Activated CD4-positive, alpha-beta T cell treated with anti-CD3 and anti-CD28 coated beads for 36 hours (primary cell): ENCODE measurements around the gene ESRRA. TPM values are rescaled to one million over a fixed set of nuclear protein-coding genes. Genes with fewer than 3 reads are reported as not detected.

Experiments
- ATAC-seq: fragments of 200-7000 bp; cut with Tn5 transposase; one replicate; pipeline ENCODE4 v1.10.0; 2021; ENCODE audit warnings: mild to moderate bottlenecking, moderate library complexity
- CTCF ChIA-PET: fragments of 350-600 bp; sonication (Branson Sonifier 250); formaldehyde crosslinking; loops from one replicate; lab custom pipeline; 2021; ENCODE audit warnings: antibody characterized with exemption; lab: Charles Lee
- POLR2A ChIA-PET: fragments of 350-600 bp; sonication (Branson Sonifier 250); formaldehyde crosslinking; loops from one replicate; lab custom pipeline; 2021; ENCODE audit warnings: antibody characterized with exemption, inconsistent platforms; lab: Charles Lee
- DNase-seq: peaks from one replicate; pipeline ENCODE4 v3.0.0-alpha.2; 2020
- H3K27ac Mint-ChIP-seq: one replicate; pipeline ENCODE4 v1.8.0; 2021; ENCODE audit warnings: mixed read lengths
- H3K27me3 Mint-ChIP-seq: one replicate; pipeline ENCODE4 v1.8.0; 2021; ENCODE audit warnings: mixed read lengths
- H3K36me3 Mint-ChIP-seq: one replicate; pipeline ENCODE4 v1.8.0; 2021; ENCODE audit warnings: low read depth, mixed read lengths
- H3K4me1 Mint-ChIP-seq: one replicate; pipeline ENCODE4 v1.8.0; 2021; ENCODE audit warnings: mixed read lengths
- H3K4me3 Mint-ChIP-seq: one replicate; pipeline ENCODE4 v1.8.0; 2021; ENCODE audit warnings: mild to moderate bottlenecking, moderate library complexity, mixed read lengths
- H3K9me3 Mint-ChIP-seq: one replicate; pipeline ENCODE4 v1.8.0; 2021; ENCODE audit warnings: low read depth, mixed read lengths
- intact Hi-C, 2 experiments: fragments of 100-400 bp; cut with DNase I in 1 of 2; cut with micrococcal nuclease in 1 of 2; formaldehyde crosslinking; loops; one replicate each; pipeline versions ENCODE4 v1.14.2 to v1.15.1; 2022 to 2024; cut with DNase I, micrococcal nuclease
- total RNA-seq, 2 experiments: library from RNA; stranded (reverse); gene quantifications; one replicate each; pipeline ENCODE4 v1.2.3, GENCODE V29; 2021

ESRRA gene
- total RNA-seq, 2 experiments from 2014 or later = 19.0 to 29.6 TPM

DNA sequence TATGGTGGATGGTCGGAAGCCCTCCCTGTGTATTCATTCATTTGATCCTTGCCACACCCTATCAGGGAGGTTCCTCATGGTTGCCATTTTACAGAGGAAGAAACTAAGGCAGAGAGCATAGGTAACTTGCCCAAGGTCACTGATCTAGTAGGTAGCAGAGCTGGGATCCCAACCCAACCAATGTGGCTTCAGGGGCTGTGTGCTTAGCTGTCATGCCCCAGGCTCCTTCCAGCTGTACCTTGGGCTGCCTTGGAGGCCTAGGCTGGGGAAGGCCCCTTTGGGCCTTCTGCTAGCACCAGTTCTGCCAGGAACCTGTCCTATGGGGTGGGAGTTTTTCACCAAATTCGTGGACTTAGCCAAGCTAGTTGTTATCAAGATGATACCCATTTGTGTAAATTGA, 29.5 kb upstream of the ESRRA start:
- no peaks in the 10 kb centered on the region for H3K27me3 Mint-ChIP-seq
- H3K4me1 Mint-ChIP-seq = peaks cover 6% of the 10 kb centered on the region
- no peak overlapping the region for H3K27ac Mint-ChIP-seq
- H3K4me3 Mint-ChIP-seq = no peak overlapping the region
- H3K36me3 Mint-ChIP-seq = no peaks in the 10 kb centered on the region
- intact Hi-C loops = no loop called here
- H3K9me3 Mint-ChIP-seq = no peaks in the 10 kb centered on the region
- DNase-seq = no peak
- ATAC-seq = no peak
- ChIA-PET POLR2A (interaction anchor here (0.6 kb wide), 1 partner anchor 26 kb away, joined by 4 read pairs; no protein-coding TSS in a partner anchor), CTCF (interaction anchor here (0.6 to 0.8 kb wide), 2 partner anchors 29 to 110 kb away, joined by 3 read pairs; partner anchors contain the start of gene MACROD1)

DNA sequence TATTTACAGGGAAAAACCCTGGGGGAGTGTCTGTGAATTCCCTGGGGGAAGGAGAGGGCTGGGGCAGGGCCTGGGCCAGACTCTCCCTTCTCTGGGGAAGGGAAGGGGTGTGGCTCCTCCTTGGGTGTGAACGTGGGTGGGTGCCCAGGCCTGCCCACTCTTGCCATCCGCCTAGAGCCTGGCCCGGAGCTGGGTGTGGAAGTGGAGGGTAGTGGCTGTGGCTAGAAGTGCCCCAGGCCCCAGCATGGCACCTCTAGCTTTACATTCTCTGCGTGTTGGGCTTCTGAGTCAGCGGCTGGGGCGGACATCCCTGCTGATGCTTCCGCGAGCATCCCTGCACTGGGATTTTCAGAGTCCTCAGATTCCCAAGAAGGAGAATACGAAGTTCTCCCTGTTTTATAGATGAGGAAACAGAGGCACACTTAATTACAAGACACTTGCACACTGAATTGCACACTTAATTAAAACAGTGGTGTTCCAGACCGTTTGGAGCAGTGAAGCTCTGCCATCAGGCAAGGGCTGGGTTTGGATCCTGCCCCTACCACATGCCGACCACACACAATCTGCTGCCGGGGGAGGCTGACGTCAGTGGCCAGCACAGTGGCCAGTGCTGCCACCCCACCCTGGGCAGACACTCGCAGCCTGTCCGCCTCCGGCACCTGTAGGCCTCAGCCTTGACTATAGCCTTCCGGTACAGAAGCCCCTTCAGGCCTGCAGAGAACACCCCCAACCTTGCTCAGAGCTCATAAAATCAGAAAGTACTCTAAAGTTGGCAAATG, 28.5 kb upstream of the ESRRA start:
- Mint-ChIP-seq H3K36me3 (peaks cover 2% of the 10 kb centered on the region), H3K4me3 (no peak overlapping the region), H3K9me3 (no peaks in the 10 kb centered on the region), H3K4me1 (peaks cover 5% of the 10 kb centered on the region), H3K27ac (no peak overlapping the region), H3K27me3 (no peaks in the 10 kb centered on the region)
- no peak for ATAC-seq
- ChIA-PET POLR2A (interaction anchor here (0.6 kb wide), 1 partner anchor 484 kb away, joined by 3 read pairs; no protein-coding TSS in a partner anchor), CTCF (interaction anchor here (0.8 kb wide), 1 partner anchor 28 kb away, joined by 3 read pairs; no protein-coding TSS in a partner anchor)
- intact Hi-C loops = no loop called here
- DNase-seq = no peak

DNA sequence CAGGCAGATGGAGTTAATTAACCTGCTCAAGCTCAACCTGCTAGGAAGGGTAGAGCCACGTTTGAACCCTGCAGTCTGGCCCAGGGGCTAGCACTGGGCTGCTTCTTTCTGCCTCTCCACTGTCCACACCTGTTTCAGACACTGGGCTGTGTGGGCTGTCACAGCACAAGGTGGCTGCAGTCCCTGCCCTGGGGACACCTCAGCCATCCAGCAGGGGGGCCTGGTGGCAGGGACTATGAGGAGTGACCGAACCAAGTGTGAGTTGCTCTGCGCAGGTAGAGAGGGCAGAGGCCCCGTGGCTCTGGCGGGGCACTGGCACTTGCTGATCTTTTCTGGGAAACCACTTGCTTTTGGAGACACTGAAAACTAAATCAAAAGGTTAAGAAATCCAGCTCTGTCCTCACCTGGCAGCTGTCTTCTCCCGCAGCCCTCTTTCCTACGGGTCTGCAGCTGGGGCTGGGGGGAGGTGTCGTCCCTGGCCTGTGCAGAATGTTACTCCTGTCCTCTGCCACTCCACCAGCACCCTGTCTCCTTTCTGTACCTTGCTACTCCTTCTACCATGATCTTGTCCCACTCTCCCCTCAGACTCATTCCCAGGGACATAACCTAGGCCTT, 26.6 kb upstream of the ESRRA start:
- no peaks in the 10 kb centered on the region for H3K9me3 Mint-ChIP-seq
- POLR2A ChIA-PET = no interaction called here
- ATAC-seq = no peak
- DNase-seq = no peak
- no peak overlapping the region for H3K27ac Mint-ChIP-seq
- H3K4me1 Mint-ChIP-seq = peaks cover 10% of the 10 kb centered on the region
- intact Hi-C loops = no loop called here
- no peak overlapping the region for H3K4me3 Mint-ChIP-seq
- CTCF ChIA-PET = interaction anchor here (0.5 to 1.3 kb wide), 2 partner anchors 14 to 310 kb away, joined by 3 read pairs; no protein-coding TSS in a partner anchor
- H3K36me3 Mint-ChIP-seq = peaks cover 6% of the 10 kb centered on the region
- H3K27me3 Mint-ChIP-seq = no peaks in the 10 kb centered on the region

DNA sequence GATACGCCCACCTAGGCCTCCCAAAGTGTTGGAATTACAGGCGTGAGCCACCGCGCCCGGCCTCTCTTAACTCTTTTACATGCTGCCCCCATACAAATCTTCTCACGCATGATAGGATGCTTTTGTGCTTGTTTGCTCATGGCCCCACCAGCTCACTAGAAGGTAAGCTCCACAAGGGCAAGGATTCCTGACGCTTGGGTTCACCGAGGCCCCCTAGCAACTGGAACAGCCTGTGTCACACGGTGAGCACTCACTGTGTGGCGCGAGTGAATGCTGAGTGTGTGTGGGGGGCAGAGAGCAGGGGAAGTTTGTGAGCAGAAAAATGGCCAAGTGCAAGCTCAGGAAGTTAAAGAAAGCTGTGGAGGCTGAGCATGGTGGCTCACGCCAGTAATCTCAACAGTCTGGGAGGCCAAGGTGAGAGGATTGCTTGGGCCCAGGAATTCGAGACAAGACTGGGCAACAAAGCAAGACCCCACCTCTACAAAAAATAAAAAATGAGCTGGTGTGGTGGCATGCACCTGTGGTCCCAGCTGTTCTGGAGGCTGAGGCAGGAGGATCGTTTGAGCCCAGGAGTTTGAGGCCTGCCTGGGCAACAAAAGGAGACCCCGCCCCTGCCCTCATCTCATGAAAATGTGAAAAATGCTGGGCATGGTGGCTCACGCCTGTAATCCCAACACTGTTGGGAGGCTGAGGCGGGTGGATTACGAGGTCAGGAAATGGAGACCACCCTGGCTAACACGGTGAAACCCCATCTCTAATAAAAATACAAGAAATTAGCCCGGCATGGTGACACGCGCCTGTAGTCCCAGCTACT, 23.2 kb upstream of the ESRRA start:
- H3K27ac Mint-ChIP-seq = no peak overlapping the region

DNA sequence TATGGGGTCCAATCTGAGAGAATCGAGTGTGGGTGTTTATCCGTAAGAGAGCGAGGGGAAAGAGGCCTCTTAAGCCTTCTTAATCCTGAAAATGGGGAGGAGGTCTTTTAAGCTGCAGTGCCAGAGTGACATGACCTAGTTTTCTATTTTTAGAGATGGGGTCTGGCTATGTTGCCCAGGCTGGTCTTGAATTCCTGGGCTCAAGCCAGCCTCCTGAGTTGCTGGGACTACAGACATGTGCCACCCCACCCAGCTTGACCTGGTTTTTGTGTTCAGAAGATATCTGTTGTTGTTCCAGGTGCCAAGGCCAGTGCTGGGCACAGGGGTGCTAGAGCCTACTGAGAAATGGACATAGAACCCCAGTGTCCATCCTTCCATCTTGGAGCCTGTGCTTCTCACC, 22.2 kb upstream of the ESRRA start:
- Mint-ChIP-seq H3K4me1 (peaks cover 18% of the 10 kb centered on the region), H3K27me3 (no peaks in the 10 kb centered on the region), H3K27ac (no peak overlapping the region), H3K36me3 (peaks cover 6% of the 10 kb centered on the region), H3K9me3 (no peaks in the 10 kb centered on the region), H3K4me3 (peak overlapping the region; percentile 28)
- ChIA-PET POLR2A (interaction anchor here (1.0 kb wide), 1 partner anchor 11 kb away, joined by 3 read pairs; no protein-coding TSS in a partner anchor), CTCF (interaction anchor here (0.6 to 4.7 kb wide), 5 partner anchors 11 to 60 kb away, joined by 4 to 27 read pairs (median 6); partner anchors contain the start of genes ESRRA, NUDT22 and TRPT1)
- DNase-seq = no peak
- no peak for ATAC-seq
- intact Hi-C loops = no loop called here

More for the DNA sequence above, 23.2 kb upstream of the ESRRA start:
- H3K9me3 Mint-ChIP-seq = no peaks in the 10 kb centered on the region
- CTCF ChIA-PET = interaction anchor here (0.6 to 4.7 kb wide), 4 partner anchors 22 to 61 kb away, joined by 3 to 27 read pairs (median 6); partner anchors contain the start of genes ESRRA and PLCB3
- DNase-seq (no peak), ATAC-seq (no peak)
- no peak overlapping the region for H3K4me3 Mint-ChIP-seq
- intact Hi-C loops = no loop called here
- H3K27me3 Mint-ChIP-seq = no peaks in the 10 kb centered on the region
- H3K36me3 Mint-ChIP-seq = peaks cover 6% of the 10 kb centered on the region
- peaks cover 18% of the 10 kb centered on the region for H3K4me1 Mint-ChIP-seq
- POLR2A ChIA-PET = interaction anchor here (2.4 kb wide), 1 partner anchor 10 kb away, joined by 12 read pairs; no protein-coding TSS in a partner anchor

DNA sequence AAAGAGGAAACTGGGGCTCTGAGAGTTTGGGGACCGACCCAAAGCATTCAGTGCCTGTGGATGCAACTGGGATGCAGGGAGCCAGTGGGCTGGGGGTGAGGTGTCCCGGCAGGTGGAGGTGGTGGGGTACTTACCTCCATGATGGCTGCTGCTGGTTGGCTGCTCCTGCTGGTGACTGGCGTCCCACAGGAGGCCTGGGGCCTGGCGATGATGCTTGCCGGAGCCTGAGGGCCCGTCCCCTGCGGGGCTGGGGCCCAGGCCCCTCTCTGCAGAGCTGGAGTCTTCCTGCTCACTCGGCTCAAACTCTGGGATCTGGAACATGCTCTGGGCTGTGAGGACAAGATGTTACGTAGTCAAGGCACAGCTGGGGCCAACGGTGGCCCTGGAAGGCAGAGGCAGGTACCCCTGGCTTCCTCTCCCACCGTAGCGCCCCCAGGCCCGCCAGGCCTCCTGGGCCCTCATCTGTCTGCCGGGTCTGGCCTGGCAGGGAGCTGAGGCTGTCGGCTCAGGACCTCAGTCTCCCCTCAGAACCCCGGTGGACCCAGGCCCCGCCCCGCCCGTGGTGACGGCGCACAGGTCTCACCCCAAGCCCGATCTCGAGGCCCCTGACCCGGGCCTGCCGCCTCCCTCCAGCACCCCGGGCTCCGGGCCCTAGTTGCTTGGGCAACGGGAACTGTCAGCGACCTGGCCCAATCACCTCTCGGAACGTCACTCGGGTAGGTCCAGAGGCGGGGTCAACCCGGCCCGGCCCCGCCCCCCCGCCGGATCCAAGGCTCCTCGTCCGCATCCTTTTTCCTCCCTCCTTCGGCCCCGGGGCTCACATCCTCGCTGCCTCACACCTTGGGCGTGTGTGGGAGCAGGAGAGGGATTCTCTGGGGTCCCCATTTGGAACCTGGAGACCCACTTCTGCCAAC, 21.0 kb upstream of the ESRRA start, which contains the start of gene BAD:
Gene BAD (minus strand): TSS at position 618 of the 914 bp plus-strand sequence. CDS start 297 bp downstream, at position 321.
- intact Hi-C loops = loop anchor here (1.0 to 2.0 kb wide), 4 partner anchors 33 to 298 kb away; partner anchors contain the start of genes FKBP2 (in 1 of the 2), OTUB1 (in 1 of the 2), PPP1R14B (in 1 of the 2) and TRMT112 (in 1 of the 2)
- DNase-seq (peak; percentile 97), ATAC-seq (peak; percentile 88)
- Mint-ChIP-seq H3K27me3 (no peaks in the 10 kb centered on the region), H3K4me1 (peaks cover 18% of the 10 kb centered on the region), H3K9me3 (no peaks in the 10 kb centered on the region), H3K36me3 (peaks cover 6% of the 10 kb centered on the region), H3K4me3 (peak within 1 kb of the TSS; percentile 77), H3K27ac (peak within 1 kb of the TSS; percentile 85)
- CTCF ChIA-PET = interaction anchor here (0.7 to 4.7 kb wide), 8 partner anchors 12 to 80 kb away, joined by 3 to 27 read pairs (median 5); partner anchors contain the start of genes CATSPERZ, ESRRA, NUDT22 and TRPT1
- POLR2A ChIA-PET = interaction anchor here (1.0 to 1.3 kb wide), 3 partner anchors 13 to 15 kb away, joined by 3 to 5 read pairs (median 4); no protein-coding TSS in a partner anchor

DNA sequence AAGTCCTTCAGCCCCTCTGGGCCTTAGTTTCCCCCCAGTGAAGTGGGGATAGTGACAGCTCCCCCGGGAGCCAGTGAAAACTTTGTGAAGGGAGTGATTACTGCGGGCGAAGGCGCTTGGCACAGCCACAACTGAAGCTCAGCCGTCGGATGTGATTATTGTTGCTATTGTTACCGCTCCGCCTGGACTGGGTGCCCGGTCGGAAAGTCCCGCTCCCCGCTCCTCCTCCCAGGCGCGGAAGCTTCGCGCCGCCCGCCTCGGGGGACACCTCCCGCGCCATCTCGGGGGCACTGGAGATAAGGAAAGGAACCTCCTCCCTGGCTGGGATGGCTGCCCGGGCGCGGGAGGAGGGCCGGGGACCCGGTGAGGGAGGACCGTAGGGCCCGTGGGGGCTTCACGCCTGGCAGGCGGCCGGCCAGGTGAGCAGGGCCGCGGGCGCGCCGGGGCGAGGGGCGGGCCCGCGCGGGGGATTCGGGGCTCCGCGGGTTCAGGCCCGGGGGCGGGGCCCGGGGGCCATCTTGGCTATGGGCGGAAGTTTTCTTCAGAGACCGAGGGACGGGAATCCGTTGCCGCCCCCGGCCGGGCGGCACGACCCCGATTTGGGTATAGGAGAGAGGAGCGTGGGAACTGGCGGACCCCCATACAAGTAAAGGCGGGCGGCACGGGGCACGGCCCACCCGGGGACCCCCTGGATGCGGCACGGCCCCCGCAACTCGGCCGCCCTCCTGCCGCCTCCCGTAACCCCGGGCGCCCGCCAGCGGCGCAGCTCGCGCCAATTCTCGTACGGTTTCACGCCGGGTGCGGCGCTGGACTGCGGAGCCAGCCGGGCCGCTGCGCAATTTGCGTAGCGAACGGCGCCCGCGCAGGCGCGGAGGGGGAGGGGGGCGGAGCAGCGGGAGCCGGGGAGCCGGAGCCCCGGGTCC, 20.1 kb upstream of the ESRRA start, which contains the start of gene GPR137:
Gene GPR137 (plus strand): TSS at position 887 of the 923 bp plus-strand sequence. CDS start 677 bp downstream, outside the sequence.
- peak; percentile 64 for ATAC-seq

DNA sequence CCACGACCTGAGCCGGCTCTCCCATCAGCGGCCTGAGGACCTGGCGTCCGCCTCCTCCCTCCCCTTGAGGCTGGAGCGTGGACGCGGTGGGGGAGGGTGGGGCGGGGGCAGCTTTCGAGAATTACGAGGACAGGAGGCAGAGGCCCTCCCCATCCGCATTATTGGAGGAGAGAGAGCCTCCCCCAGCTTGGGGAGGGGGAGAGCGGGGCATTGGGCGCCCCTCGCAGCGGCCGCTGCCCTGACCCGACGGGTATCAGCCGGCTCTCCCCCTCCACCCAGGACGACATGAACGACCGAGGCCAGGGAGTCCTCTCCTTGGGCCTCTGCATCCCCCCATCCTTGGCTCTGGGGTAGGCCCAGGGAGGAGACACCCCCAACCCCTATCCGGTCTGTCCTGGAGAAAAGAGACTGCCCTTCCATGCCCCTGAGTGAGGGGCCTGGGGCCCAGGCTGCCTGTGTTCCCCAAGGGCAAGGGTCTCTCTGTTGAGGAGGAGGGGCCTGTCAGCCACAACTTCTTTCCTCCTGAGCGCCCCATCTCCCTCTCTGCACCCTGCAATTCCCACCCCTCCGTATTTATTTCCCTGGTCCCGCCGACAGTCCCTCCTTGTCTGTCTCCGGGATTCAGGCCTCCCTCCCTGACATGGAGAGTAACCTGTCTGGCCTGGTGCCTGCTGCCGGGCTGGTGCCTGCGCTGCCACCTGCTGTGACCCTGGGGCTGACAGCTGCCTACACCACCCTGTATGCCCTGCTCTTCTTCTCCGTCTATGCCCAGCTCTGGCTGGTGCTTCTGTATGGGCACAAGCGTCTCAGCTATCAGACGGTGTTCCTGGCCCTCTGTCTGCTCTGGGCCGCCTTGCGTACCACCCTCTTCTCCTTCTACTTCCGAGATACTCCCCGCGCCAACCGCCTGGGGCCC, 19.2 kb upstream of the ESRRA start:
- H3K27me3 Mint-ChIP-seq = peaks cover 9% of the 10 kb centered on the region

More for the DNA sequence above, 20.1 kb upstream of the ESRRA start, which contains the start of gene GPR137:
- H3K36me3 Mint-ChIP-seq = peaks cover 6% of the 10 kb centered on the region
- H3K9me3 Mint-ChIP-seq = no peaks in the 10 kb centered on the region
- peaks cover 18% of the 10 kb centered on the region for H3K4me1 Mint-ChIP-seq
- POLR2A ChIA-PET = interaction anchor here (1.1 to 1.3 kb wide), 2 partner anchors 14 to 15 kb away, joined by 4 to 5 read pairs; no protein-coding TSS in a partner anchor
- CTCF ChIA-PET = interaction anchor here (0.8 to 4.7 kb wide), 4 partner anchors 15 to 81 kb away, joined by 3 to 27 read pairs (median 8); partner anchors contain the start of genes CATSPERZ and ESRRA
- H3K27ac Mint-ChIP-seq = peak within 1 kb of the TSS; percentile 85
- intact Hi-C loops = loop anchor here (1.0 to 2.0 kb wide), 16 partner anchors 15 to 347 kb away; partner anchors contain the start of genes ESRRA (in 2 of the 2), FKBP2 (in 2 of the 2), TRMT112 (in 2 of the 2) and COX8A (in 1 of the 2)
- DNase-seq = peak; percentile 92
- peak within 1 kb of the TSS; percentile 77 for H3K4me3 Mint-ChIP-seq
- peaks cover under 1% of the 10 kb centered on the region for H3K27me3 Mint-ChIP-seq

More for the DNA sequence above, 19.2 kb upstream of the ESRRA start:
- POLR2A ChIA-PET = no interaction called here
- Mint-ChIP-seq H3K9me3 (no peaks in the 10 kb centered on the region), H3K4me1 (peaks cover 20% of the 10 kb centered on the region), H3K4me3 (peak overlapping the region; percentile 77), H3K36me3 (peaks cover 6% of the 10 kb centered on the region), H3K27ac (peak overlapping the region; percentile 56)
- ATAC-seq (no peak), DNase-seq (peak; percentile 63)
- CTCF ChIA-PET = interaction anchor here (1.0 to 4.7 kb wide), 3 partner anchors 15 to 419 kb away, joined by 3 to 27 read pairs (median 12); partner anchors contain the start of genes CATSPERZ and ESRRA
- intact Hi-C loops = loop anchor here (1.0 to 2.0 kb wide), 15 partner anchors 16 to 348 kb away; partner anchors contain the start of genes ESRRA (in 2 of the 2), FKBP2 (in 2 of the 2), COX8A (in 1 of the 2) and DNAJC4 (in 1 of the 2)
